H4 (cell line): ENCODE data around the gene JUP. TPM values are rescaled to one million over a fixed set of nuclear protein-coding genes. Genes with fewer than 3 reads are reported as not detected.
"Not testable (repeated sequence)": the region's sequence is repeated elsewhere in the genome, so short reads cannot be mapped to it uniquely, and the experiment has no call there.

Source experiments
- DNase-seq: peaks from one replicate; pipeline ENCODE4 v3.0.0-alpha.2; 2015; ENCODE audit warnings: low spot score
- total RNA-seq: library from RNA; depleted of rRNA; stranded (reverse); fragments of >200 nt; shearing (Covaris generic); gene quantifications from 2 replicates; pipeline ENCODE4 v1.2.3, GENCODE V29; 2014; rRNA removed

JUP gene
- total RNA-seq, result 5.5 and 5.9 TPM in 2 replicates

DNA sequence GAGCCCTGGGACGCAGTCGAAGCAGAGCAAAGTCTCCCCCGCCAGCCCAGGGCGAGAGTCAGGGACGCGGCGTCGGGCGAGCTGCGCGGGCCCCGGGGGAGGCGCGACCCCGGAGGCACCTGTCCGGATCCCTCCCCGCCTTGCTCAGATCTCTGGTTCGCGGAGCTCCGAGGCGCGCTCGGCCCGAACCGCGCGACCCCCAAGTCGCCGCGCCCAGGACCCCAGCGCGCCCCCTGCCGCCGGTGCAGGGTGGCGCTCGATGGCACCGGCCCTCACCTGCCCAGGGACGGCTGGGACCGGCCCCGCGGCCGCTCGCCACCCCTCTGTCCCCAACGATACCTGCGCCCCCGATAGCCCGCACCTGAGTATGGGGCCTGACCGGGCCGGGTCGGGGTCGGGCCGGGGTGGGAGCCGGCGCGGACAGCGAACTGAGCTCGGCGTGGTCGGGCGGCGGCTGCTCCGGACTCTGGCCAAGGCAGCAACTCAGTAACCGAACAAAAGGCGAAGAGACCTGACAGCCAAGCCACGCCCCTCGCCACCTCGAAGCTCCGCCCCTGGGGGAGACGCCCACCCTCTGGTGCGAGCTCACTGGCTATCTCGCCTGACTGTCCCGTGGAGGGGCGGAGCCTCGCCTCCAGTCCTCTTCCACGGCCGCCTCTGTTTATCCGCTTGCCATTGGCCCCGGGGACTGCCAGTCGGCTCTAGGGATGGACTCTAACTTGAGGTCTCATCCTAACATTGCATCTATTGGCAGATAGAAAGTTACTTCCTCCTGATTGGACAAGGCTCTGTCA is at the start of gene JUP:
TSS of gene JUP (minus strand) at position 485 of the 794 bp plus-strand sequence. CDS start 14,857 bp downstream, outside the sequence.
- DNase-seq, result peak; percentile 82

DNA sequence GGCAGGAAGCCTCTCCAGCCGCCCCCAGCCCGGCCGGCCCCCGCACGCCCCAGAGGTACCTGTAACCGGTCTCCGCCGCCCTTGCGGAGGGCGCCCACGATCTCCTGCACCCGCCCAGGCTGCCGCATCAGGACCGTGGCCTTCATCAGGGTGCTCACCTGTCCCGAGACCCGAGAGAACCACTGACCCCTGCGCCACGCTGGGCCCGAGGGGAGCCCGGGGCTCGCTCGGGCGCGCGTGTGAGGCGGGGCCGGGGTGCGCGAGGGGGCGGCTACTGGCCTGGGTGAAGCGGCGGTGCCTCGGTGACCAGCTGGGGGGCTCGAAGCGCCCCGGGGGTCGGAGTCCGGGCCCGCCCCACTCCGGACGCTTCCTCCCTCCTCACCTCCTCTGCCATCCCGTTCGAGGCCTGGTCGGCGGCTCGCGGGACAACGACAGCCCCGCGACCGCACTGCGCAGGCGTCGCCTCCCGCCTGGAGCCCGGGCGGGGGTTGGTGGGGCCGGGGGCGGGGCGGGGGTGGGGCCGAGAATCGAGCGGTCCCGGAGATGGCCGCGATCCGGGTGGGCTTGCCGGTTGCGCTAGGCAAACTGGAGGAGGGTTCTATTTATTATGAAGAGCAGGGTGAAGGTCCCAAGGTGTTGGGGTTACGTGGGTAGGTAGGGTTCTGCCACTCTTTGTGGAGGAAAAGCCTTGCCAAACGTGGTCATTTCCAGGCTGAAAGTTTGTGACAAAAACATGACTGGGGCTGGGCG is 49.5 kb upstream of the JUP start, which contains the start of gene NT5C3B:
TSS of gene NT5C3B (minus strand) at position 433 of the 750 bp plus-strand sequence. CDS start at position 394, 39 bp downstream.
- DNase-seq, result no peak

DNA sequence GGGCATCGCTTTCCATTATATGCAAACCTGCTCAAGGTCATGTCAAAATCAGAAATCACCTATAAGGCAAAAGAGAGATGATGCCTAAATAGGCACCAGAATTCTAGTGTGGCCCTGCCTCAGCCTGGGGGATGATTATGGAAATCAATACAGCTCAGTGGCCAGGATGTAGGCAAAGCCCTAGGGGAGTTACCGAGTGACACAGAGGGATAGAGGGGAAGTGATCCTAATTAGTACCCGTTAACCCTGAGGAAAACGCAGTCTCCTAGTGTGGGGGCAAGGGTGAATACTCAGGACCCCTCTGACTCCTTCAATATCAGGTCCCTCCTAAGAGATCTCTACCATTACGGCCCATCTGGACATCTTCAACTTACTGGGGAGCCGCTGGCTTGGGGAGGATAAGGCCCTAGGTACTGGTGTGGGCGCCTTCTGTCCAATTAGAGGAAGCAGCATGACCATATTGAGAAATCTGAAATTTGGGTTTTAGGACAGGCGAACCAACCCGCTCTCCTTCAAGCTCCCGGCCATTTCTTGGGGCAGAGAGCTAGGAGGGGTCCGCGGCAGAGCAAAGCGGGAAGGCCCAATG is 48.8 kb upstream of the JUP start:
- DNase-seq, result no peak

DNA sequence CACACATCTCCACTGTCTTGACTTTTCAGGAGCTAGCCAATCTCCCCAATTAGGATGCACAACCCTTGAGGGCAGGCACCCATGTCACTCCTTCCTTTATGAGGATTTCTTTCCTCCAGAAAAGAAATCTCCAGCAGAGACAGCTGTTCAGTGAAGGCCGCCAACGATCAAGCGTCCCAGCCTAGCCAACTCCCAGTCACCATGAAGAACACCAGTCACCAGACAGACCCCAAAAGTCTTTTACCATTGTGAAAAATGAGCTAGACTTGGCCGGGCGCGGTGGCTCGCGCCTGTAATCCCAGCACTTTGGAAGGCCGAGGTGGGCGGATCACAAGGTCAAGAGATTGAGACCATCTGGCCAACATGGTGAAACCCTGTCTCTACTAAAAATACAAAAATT is 43.5 kb upstream of the JUP start:
- DNase-seq, result not testable (repeated sequence)

DNA sequence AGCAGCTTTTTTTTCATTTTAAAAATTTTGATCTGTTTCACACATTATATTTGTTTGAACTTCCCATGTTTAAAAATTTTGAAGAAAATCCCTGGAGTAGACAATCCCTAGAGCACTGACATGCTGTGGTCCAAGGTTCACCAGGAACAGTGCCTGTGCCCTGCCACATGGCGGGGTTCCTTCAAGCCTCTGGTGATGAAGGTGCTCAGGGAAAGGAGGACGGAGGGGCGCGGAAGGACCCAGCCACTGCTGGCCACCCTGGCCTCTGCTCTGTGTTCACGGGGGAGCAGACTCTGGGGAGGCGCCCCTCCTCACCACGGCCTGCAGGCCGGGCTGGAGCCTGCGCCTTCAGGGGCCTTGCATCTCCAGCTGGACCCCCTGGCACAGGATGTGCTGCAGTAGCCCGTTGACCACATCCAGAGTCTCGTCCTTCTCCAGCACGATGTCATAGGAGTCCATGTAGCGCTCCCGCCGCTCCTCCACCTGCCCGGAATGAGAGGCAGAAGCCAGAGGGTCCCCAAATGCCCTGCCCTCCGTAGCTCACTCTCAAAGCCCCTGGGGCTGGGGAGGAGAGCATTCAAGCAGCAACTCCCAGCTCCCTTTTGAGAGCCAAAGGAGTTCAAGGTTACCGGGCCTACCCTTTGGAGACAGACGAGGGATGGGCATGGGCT is 38.8 kb upstream of the JUP start:
- no peak for DNase-seq

DNA sequence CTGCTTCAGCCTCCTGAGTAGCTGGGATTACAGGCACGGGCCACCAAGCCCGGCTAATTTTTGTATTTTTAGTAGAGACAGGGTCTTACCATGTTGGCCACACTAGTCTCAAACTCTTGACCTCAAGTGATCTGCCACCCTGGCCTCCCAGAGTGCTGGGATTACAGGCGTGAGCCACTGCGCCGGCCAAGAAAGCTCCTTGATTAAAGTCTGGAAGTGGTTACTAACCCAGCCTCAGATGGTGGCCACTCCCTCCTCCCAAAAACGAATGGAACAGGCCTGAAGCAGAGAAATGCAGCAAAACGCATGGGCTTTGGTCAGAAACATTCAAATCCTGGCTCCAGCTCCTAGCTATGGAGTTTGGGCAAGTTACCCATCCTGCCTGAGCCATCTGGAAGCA is 37.6 kb upstream of the JUP start:
- DNase-seq, result no peak

DNA sequence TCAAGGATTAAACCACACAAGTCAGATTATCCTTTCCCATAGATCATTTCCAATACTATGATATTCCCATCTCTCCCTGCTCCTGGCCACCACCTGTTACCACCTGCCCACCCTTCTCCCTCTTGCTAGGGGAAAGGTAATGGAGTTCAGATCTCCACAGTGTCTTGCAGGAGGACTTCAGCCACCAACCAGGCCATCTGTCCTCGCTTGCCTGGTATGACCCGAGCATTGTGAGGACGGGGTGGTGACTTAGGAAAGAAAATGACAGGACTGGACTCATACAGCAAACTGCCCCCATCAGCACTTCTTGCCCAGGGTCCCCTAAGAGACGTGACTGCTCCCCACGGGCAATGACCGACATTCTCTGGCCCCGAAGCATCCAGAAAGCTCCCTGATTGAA is 37.1 kb upstream of the JUP start:
- no peak for DNase-seq

DNA sequence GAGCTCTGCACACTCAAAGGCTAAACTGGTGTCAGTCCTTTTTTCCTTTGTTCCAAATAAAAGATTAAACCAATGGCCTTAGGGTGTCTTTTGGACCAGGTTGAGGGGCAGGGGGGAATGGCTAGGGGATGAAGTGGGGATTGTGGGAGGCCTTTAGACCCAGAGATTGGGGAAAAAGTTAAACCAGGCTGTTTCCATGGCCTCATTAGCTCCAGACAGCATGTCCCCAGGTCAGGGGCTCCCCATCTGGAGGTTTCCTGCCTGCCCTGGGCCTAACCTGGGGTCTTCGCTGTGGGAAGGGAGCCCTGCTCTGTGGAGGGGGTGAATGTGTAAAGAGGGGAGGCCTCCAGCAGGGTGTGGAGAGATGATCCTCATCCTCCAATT is 36.6 kb upstream of the JUP start:
- no peak for DNase-seq

DNA sequence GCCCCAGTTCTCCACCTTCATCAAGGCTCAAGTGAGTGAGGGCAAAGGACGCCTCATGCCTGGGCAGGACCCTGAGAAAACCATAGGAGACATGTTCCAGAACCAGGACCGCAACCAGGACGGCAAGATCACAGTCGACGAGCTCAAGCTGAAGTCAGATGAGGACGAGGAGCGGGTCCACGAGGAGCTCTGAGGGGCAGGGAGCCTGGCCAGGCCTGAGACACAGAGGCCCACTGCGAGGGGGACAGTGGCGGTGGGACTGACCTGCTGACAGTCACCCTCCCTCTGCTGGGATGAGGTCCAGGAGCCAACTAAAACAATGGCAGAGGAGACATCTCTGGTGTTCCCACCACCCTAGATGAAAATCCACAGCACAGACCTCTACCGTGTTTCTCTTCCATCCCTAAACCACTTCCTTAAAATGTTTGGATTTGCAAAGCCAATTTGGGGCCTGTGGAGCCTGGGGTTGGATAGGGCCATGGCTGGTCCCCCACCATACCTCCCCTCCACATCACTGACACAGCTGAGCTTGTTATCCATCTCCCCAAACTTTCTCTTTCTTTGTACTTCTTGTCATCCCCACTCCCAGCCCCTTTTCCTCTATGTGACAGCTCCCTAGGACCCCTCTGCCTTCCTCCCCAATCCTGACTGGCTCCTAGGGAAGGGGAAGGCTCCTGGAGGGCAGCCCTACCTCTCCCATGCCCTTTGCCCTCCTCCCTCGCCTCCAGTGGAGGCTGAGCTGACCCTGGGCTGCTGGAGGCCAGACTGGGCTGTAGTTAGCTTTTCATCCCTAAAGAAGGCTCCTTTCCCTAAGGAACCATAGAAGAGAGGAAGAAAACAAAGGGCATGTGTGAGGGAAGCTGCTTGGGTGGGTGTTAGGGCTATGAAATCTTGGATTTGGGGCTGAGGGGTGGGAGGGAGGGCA is 36.0 kb upstream of the JUP start:
- DNase-seq, result no peak

DNA sequence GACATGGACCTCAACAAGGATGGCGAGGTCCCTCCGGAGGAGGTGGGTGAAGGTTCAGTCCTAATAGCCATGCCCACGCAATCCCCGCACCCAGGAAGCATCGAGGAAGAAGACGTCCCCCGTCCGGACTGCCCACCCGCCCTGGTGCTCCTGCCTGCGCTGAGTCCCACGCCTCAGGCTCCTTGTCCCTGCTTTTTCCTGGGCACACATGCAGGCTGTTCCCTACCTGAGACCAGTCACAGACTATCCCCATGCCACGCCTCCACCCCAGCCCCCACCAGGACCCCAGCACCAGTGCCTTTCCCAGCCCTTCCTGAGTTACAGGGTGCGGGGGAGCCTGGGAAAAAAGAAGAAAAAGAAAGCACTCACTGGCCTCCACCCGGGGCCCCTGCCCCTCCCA is 35.3 kb upstream of the JUP start:
- no peak for DNase-seq

DNA sequence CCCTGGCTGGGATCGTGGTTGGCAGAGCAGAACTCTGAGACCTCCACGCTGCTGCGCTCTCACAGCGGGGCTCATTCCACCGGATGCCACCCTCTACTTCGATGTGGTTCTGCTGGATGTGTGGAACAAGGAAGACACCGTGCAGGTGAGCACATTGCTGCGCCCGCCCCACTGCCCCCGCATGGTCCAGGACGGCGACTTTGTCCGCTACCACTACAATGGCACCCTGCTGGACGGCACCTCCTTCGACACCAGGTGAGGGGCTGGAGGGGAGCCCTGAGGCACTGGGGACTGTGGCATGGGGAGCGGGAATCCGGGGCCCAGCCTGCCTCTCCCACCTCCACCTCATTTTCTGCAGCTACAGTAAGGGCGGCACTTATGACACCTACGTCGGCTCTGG is 31.5 kb upstream of the JUP start:
- no peak for DNase-seq

DNA sequence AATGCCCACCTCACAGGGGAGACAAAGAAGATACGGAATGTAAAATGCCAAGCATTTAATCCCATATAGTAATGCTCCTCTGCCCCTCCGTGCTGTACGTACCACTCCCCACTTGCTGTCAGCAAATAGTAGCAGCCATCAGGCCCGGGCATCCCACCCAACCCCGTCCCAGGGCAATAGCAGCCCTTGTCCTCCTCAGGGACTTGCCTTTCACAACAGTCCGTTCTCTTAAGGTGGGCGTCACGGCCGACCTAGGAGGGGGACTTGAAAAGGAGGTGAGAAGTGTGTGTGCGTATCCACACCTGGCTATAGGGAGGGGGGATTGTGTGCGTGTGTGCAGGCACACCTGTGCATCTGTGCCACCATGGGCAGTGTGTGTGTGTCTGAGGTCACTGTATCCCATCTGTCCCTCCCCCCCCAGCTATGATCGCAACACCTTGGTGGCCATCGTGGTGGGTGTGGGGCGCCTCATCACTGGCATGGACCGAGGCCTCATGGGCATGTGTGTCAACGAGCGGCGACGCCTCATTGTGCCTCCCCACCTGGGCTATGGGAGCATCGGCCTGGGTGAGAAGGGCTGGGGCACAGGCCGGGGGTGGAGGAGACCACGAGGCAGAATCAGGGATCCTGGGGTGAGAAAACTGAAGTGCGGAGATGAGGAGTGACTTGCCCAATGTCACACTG is 30.3 kb upstream of the JUP start:
- DNase-seq, result no peak

DNA sequence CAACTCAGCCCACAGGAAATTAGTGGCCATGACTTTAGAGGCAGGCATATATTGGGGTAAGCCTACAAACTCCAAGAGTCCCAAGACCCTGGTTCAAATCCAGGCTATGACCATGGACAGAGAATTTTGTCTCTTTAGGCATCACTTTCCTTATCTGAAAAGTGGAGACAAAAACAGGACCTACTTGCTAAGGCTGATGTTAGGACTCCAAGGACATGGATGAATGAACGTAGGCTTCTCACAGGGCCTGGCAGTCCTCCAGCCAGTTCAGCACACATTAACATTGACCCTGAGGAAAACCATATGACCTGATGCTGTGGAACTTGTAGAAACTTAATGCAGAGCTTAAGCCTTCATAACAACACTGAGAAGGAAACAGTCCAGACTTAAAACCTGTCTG is 27.7 kb upstream of the JUP start:
- DNase-seq, result no peak

DNA sequence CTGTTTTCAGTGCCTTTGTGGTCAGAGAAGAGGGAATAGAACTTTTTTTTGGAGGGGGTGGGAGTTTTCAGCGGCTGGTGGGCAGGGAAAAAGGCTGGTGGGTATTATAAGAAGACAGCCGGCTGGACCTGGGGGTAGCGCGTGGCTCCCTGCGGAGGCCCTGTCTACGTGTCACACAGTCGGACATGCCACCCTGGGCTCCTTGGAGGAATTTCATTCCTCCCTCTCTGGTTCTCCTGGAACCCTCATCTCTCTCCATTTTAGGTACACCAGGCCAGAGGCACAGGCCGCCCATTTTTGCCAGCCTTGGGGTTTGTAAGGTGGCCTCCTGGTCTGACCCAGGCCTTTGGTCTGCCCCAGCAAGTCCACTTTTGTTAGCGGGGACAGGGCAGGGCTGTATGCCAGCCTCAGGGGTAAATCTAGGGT is 27.2 kb upstream of the JUP start:
- no peak for DNase-seq

DNA sequence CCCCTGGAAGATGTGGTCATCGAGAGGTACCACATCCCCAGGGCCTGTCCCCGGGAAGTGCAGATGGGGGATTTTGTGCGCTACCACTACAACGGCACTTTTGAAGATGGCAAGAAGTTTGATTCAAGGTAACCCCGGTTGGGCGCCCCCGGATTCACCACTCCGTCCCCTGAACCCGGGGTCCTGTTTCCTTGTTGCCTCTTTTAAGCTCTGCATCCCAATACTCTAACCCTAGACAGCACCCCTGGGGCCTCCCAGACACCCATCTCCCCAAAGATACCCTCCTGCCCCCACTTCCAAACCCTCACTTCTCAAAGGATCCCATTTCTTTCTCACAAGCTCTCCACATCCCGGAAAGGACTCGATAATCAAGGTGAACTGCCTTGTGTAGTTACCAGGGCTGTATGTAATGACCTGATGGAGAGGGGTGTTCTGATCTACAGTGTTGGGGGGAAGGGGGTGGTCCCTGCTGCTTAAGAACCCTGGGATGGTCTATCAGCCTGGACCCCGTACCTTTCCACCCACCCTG is 26.7 kb upstream of the JUP start:
- no peak for DNase-seq

DNA sequence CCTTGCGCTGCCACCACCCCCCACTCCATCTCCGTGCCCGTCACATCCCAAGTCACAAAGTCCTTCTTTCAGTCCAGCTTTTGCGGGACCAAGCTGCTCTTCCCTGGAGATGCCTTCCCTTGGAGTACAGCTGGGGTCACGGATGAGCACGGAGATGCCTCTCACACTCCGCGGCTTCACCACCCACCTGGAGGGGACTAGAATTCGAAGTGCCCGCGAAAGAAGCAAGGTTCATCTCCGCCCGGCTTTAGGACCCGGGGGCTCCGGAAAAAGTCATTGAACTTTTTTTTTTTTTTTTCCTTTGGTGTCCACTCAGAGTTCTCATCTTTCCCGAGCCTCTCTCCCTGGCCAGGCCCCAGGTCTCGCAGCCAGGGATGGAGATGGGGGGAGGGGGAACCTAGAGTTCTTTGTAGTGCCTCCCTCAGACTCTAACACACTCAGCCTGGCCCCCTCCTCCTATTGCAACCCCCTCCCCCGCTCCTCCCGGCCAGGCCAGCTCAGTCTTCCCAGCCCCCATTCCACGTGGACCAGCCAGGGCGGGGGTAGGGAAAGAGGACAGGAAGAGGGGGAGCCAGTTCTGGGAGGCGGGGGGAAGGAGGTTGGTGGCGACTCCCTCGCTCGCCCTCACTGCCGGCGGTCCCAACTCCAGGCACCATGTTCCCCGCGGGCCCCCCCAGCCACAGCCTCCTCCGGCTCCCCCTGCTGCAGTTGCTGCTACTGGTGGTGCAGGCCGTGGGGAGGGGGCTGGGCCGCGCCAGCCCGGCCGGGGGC is 26.1 kb upstream of the JUP start, which contains the start of gene FKBP10:
TSS of gene FKBP10 (plus strand) at position 624 of the 771 bp plus-strand sequence. CDS start at position 655, 31 bp downstream.
- DNase-seq, result peak; percentile 84

DNA sequence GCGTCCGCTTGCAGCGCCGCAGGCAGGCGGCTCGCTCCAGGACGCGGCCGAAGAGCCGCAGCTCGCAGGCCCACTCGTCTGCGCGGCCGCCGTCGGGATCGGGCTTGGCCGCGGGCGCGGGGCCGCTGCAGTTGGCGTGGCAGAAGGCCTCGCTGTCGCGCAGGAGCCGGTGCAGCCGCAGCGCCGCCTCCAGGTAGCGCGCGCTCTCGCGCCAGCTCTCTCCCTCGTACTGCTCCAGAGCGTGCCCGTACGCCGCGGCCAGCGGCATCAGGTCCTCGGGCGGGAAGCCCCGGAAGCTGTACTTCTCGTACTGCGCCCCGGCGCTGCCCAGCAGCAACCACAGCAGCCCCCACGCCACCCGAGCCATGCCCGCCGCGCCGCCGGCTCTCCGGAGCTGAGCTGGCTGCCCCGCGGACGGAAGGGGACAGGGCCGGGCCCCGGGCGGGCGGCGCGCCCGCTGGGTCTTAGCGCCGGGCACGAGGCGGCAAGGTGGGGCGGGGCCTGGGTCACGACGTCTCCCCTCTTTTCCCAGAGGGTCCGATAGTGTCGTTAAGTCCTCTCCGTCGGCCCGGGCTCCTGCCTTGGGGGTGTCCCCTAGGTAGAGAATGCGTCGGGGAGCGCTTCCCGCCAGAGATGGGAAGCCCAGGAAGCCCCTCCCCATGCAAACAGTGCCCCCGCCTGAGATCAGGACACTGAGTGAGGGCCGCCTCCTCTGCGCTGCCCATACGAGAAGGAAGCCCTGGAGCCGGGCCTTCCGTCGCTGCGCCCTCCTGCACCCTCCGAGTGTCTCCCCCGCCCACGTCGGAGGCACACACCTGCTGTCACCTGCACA is 25.3 kb upstream of the JUP start, which contains the start of gene P3H4:
TSS of gene P3H4 (minus strand) at position 401 of the 832 bp plus-strand sequence. CDS start at position 367, 34 bp downstream.
- peak; percentile 63 for DNase-seq
